Ramos (cell line): Measurements from ENCODE around the gene CCND2.
"Not testable (repeated sequence)": the region's sequence is repeated elsewhere in the genome, so short reads cannot be mapped to it uniquely, and the experiment has no call there.

Source experiments
- in situ Hi-C: fragments of 300-500 bp; cut with MboI; formaldehyde crosslinking; loops from one replicate; pipeline ENCODE4 v1.14.3; 2022; ENCODE audit warnings: low sequenced_read_pairs; ENCODE audit not compliant: unreplicated experiment

The CCND2 gene

DNA sequence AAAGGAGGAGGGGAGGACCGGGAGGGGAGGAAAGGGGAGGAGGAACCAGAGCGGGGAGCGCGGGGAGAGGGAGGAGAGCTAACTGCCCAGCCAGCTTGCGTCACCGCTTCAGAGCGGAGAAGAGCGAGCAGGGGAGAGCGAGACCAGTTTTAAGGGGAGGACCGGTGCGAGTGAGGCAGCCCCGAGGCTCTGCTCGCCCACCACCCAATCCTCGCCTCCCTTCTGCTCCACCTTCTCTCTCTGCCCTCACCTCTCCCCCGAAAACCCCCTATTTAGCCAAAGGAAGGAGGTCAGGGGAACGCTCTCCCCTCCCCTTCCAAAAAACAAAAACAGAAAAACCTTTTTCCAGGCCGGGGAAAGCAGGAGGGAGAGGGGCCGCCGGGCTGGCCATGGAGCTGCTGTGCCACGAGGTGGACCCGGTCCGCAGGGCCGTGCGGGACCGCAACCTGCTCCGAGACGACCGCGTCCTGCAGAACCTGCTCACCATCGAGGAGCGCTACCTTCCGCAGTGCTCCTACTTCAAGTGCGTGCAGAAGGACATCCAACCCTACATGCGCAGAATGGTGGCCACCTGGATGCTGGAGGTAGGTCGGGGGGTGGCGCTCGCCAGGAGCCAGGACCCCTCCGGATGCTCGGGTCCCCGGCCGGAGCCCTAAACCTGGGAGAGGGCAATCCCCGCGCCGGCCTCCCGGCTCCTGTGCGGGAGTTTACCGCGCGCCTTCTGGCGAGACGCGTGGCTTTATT lies at the start of gene CCND2:
Gene CCND2 (plus strand): TSS at position 111 of the 744 bp plus-strand sequence. CDS start 279 bp downstream, at position 390.
- in situ Hi-C loops = no loop called here

DNA sequence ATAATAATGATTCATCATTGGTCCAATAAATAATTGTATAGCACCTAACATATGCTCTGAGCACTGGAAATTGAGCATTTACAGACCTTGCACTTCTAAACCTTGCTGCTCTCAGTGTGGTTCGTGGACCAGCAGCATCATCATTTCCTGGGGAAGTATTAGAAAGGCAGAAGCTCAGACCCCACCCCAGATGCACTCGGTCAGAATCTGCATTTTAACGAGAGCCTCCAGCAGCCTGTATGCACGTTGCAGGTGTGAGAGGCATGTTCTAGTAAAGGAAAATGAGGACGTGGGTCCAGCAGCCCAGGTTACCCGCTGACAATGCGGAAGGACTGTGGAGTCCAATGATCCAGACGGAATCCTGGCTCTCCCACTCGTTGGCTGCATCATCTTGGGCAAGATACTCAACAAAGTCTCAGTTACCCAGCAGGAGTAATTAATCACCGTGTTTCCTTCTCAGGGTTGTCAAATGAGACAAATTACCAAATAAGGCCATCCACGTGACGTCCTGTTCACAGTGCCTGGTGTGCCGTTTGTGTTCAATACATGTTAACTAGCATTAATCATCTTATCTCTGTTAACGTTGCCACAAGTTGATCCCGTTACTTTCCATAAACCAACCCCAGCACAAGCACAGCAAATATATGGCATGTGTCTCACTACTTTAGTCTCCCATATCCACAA lies 49.2 kb upstream of the CCND2 start:
- in situ Hi-C loops = no loop called here

DNA sequence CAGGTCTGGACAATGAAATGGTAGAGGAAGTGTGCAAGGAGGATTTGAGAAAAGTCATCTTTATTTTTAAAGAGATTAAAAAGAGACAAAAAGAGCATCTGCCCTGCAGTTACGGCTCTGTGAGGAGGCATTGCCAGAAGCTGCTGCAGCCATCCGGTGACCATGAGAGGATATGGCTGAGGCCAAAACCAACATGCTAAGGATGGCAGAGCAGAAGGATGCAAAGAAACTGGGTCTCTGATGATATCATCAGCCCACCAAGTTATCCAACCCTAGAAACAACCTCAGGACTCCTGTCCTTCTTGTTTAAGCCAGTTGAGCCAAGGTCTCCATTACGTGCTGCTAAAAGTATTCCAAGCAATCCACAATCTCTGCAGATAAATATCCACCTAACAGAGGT lies 48.0 kb upstream of the CCND2 start:
- in situ Hi-C loops = no loop called here

DNA sequence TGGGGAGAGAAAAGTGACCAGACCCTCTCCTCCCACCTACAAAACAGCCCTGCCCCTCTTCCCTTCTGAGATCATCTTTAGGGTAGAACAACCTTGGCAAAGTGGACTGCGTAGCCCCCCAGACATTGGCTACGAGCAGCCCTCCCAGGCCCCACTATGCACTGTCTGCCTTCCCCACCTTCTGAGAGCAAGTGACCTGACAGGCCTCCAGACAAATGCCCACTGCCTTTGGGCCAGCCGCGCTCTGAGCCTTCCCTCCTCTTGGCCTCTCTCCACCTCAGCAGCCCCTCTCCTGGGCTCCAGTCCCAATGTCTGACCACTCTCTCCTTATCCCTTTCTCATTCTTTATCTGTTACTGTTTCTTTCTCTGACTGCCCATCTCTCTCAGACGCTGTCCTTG lies 46.5 kb upstream of the CCND2 start:
- in situ Hi-C loops = no loop called here

DNA sequence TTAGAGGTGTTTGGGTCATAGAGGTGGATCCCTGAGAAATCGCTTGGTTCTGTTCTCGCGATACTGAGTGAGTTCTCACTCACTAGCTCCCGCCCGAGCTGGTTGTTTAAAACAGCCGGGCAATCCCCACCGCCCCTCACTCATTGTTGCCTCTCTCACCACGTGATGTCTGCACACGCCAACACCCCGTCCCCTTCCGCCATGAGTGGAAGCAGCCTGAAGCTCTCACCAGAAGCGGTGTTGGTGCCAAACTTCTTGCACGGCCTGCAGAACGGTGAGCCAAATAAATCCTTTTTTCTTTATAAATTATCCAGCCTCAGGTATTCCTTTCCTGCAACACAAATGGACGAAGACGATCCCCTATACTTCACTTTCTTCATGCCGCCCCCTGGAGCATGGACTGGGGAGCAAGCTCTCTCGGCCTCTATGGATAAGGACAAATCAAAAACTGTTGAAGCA lies 45.4 kb upstream of the CCND2 start:
- in situ Hi-C loops = no loop called here

DNA sequence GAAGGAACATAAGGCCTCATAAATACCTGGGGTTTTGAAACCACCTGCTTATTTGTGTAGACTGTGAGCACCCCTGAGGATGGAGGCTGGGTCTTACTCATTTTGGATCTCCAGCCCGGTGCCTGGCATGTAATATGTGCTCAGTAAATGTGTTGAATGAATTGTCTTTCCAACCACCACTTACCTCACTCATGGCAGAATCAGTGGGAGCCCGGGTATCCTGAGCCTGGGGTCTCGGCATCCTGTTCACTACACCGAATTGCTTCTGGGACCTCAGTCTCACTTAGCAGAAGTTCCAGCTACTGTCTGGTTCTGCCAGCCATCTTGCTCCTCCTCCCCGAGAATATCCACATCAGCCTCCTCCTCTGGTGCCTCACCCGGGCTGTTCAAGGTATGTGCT lies 43.0 kb upstream of the CCND2 start:
- in situ Hi-C loops = no loop called here

DNA sequence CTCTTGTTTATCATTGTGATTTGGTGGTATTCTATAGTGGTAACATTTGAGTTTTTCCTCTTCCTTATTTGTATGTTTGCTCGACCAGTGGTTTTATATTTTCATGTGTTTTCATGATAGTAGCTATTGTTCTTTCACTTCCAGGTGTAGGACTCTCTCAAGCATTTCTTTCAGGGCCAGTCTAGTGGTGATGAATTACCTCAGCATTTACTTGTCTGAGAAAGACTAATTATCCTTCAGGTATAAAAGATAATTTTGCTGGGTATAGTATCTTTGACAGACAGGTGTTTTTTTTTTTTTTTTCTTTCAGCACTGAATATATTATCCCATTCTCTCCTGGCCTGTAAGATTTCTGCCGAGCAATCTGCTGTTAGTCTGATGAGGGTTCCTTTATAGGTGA lies 35.0 kb upstream of the CCND2 start:
- in situ Hi-C loops = no loop called here

DNA sequence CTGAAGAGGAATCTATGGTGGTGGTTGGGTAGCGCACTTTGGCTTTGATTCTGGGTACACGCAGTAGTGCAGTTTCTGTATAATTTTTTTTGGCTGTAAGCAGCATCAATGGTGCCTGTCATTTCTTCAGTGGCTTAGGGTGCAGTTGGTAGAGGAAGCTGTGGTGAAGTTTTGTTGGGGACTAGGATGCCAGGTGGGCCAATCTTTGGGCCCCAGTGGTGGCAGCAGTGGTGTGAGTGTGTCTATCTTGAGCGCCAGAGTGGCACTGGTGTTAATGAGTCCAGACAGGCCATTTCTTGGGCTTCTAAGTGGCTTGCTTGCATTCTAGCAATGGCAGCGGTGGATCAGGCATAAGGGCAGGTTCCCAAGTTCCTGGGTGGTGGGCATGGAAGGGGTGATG lies 33.8 kb upstream of the CCND2 start:
- in situ Hi-C loops = no loop called here

DNA sequence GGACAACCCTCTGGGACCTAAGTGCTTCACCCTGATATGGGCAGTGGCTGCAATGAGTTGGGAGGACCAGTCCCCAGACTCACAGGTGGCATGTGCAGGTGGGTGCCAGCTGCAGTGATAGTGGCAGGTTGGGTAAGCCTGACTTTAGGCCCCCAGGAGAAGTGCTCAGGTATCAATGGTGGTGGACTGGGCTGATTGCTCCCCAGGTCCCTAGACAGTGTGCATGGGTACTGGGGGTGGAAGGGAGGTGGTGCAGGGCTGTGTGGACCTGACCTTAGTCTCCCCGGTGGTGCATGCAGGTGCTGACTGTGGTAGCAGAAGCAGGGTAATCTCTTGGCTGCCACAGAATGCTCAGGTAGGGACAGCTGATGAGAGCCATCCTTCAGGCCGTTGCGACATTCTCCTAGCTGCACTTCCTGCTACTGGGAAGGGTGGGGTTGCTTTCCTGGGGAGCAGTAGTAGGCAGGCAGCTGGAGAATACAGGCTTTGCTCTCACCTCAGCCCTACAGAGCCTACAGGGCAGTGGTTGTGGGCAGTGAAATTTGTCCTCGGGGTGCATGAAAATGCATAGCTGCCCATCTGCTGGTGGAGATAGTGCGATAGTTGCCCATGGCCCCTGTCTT lies 33.3 kb upstream of the CCND2 start:
- in situ Hi-C loops = no loop called here

DNA sequence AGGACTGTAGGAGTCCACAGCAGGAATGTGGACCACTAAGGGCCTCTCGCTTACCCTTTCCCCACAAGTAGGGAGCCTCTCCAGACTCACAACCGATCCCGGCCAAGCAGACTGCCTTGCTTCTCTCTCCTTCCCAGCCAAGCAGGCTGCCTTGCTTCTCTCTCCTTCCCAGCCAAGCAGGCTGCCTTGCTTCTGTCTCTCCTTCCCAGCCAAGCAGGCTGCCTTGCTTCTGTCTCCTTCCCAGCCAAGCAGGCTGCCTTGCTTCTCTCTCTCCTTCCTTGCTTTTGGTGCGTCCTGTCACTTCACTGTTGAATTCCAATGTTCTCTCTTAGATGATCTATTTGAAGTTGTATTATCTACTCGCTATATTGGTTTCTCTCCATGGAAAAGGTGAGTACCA lies 32.6 kb upstream of the CCND2 start:
- in situ Hi-C loops = no loop called here

DNA sequence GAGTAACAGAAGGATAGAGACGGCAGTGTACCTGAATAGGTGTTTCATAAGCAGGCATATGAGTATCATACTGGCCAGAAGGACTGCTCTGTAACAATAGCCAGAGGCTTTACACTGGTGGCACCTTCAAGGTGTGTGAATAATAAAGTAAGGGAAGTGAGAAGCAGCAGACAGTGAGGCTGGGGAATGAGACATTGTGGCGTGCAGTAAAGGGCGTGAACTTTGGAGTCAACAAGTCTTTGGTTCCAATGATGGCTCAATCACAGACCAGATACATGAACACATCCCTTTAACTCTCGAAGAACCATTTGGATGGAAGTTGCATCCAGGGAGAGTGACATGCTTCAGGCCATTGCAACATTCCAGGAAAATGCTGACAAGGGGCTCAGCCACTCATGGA lies 32.0 kb upstream of the CCND2 start:
- in situ Hi-C loops = no loop called here

DNA sequence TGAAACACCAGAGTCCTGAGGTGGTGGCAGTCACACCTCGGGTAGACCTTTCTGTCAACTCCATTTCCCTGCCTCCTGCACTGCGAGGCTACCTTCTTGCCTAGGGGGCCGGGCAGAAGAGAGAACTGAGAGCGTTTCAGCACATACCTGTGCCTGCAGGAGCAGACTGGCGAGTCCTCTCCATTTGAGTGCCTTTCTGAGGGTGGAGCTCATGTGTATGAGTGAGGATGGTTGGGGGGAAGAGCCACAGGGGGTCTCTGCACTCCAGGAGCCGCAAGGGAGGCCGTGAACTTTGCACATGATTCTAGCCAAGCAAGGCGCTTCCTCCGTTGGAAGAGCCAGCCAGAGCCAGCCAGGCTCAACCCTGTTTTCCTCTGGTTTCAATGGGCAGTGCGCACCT lies 31.0 kb upstream of the CCND2 start:
- in situ Hi-C loops = no loop called here

DNA sequence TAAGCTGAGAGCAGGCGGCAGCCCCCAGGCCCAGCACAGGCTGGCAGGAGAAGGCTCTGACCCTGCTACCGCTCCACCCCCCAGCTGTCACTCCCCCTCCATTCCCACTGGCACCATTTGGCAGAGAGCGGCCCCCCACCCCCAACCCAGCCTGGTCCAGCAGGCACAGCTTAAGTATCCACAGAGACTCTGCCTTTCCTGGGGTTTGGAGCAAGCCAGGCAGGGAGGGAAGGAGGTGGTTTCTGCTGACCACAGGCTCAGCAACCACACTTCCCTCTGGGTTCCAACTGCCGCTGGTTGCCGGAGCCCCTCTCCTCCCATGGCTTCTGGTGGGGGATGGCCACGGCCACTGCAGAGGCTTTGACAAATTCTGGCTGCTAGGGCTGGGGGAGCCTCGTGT lies 30.5 kb upstream of the CCND2 start:
- in situ Hi-C loops = no loop called here

DNA sequence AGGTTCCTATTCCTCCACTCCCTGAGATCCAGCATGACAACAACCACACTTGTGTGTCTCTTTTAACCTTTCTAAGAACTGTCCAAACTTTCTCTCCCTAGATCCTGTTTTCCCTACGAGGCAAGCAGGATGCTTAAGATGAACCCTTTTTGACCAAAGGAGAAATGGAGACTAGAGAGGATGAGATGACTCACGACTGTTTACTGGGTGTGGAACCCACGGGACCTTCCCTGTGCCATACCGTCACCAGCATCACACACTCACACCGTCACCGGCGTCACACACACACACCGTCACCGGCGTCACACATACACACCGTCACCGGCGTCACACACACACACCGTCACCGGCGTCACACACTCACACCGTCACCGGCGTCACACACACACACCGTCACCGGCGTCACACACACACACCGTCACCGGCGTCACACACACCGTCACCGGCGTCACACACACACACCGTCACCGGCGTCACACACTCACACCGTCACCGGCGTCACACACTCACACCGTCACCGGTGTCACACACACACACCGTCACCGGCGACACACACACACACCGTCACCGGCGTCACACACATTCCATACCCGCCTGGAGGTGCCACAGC lies 30.0 kb upstream of the CCND2 start:
- in situ Hi-C loops = not testable (repeated sequence)

DNA sequence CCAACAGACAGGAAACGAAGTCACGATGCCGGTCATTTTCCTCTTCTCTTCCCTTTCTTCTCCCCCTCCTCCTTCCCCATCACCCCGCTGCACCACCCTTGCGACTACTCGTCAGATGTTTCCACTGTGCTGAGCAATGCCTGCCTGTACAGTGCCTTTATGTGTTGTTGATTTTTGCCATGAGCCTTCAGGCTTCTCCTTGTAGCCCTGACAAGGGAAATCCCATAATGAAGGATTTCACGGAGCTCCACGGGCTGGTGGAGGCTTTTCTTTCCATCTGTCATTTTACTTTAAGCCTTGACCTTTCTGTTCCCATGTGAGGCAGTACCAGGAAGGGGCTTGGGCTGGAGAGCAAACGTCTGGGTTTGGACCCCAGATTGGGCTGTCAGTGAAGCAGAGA lies 28.7 kb upstream of the CCND2 start:
- in situ Hi-C loops = no loop called here

DNA sequence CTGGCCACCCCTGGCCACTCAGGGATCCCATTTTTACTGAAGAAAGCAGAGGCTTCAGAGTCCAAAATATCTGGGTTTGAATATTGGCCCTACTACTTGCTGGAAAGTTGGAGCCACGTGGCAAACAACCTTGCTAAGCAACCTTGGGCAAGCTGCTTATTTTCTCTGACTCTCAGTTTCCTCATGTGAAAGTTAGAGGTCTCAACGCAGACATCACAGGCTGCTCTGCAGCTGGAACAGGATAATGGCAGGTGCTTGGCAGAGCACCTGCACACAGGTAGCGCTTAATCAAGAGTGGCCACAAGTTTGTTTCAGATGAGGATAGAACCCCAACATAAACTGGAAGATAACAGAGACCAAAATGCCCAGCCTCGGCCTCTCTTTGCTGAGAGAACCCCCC lies 28.1 kb upstream of the CCND2 start:
- in situ Hi-C loops = no loop called here

DNA sequence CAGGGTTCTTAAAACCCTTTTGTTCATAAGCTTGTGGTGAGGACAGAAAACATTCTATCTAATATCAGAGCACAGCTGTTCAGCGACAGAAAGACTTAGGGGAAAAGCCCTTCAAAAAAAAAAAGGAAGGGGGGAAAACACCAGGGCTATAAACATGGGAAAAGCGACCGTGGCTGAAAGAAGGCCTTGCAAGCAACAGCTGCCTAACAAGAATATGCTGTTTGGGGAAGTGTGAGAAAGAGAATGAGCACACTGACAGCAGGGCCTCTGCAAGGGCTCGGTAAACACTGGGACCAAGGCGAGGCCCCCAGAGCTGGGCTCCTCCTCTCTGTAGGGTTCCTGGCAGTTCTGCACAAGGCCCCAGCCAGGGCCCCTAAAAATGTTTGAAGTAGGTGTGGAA lies 27.4 kb upstream of the CCND2 start:
- in situ Hi-C loops = no loop called here

DNA sequence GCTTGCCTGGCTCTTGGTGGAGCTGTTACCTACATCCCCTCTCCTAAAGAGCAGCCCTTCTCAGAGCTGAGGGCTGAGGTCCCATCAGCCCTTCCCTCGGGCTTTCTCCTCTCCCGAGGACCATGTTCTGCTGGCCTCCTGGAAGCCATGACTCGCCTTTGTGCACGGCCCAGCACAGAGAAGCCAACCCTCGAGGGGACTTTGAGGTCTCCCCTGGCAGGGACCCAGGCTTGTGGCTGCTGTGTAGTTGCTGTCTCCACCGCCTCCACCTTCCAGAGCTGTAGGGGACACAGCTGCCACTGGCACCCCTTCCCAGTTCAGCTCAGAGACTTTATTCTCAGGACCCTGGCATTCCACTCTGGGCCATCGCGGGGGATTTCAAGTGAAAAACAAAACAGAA lies 22.9 kb upstream of the CCND2 start:
- in situ Hi-C loops = no loop called here

DNA sequence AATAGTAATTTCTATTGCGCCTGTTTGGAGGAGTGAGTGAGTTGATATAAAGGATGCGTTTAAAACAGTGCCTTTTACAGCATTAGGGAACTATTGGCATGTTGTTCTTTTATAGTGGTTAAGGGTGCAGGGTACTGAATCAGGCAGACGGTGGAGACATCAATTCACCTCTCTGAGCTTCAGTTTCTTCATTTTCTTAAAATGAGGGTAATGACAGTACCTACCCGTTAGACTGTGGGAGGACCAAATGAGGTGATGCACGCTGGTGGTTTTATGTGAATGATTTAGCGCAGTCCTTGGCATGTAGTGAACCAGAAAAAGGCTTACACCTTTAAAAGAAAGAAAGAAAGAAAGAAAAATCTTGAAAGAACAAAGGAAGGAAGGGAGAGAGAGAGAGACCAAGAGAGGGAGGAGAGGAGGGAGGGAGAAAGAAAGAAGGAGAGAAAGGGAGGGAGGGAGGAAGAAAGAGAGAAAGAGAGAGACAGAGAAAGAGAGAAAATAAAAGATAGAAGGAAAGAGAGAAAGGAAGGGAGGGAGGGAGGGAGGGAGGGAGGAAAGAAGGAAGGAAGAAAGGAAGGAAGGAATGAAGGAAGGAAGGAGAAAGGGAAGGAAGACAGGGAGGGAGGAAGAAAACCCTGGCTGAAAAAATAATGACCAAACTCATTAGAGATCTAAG lies 22.2 kb upstream of the CCND2 start:
- in situ Hi-C loops = no loop called here

DNA sequence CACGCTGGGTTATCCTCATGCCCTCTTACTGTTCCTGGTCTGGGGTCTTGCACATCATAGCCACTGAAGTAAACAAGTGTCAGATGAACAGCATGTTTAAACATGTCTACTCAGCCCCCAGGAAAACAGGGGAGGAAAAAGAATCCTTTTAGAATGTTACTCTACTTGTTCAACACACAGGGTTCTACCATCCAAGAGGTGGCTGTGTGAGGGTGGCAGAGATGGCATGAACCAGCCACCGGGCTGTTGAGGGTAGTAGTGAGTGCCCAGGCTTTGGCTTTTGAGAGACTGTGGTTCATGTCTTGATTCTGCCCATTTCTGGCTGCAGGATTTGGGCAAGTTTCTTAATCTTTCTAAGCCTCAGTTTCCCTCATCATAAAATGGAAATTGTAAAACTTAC lies 21.6 kb upstream of the CCND2 start:
- in situ Hi-C loops = no loop called here

DNA sequence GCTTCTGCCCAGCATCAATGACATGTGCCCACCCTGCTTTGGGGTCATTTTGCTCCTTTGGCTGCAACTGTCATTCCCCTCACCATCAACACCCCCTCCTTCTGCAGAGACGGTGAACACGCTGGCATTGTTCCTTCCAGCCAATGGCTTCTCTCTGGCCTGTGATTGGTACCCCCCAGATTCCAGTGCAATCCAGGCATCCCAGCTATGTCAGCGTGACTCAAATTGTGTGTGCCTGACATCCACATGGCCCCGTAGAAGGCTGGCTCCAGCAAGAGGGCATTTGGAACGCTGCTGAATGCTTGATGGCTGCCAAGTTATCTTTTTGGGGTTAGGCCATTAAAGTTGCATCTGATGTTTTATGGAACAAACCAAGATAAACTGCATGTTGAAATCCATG lies 21.0 kb upstream of the CCND2 start:
- in situ Hi-C loops = no loop called here
